SK-N-SH (cell line): ENCODE measurements around the gene RDX. TPM values are rescaled to one million over a fixed set of nuclear protein-coding genes. Genes with fewer than 3 reads are reported as not detected.

Source experiments
- CTCF ChIA-PET: fragments of 300-600, 350-600 bp; formaldehyde crosslinking; extraction: SDS; loops from one replicate; lab custom pipeline; 2021; lab: Yijun Ruan, JAX
- POLR2A ChIA-PET: fragments of 350-600 bp; sonication (Branson Sonifier 250); formaldehyde crosslinking; extraction: SDS; loops from one replicate; lab custom pipeline; 2020; ENCODE audit warnings: antibody characterized with exemption, inconsistent platforms; lab: Yijun Ruan, JAX
- DNase-seq: peaks from one replicate; pipeline ENCODE4 v3.0.0; 2012
- H2AFZ ChIP-seq: fragments of 200-600 bp; sonication (generic); 2 replicates; pipeline ENCODE4 v1.8.1; 2016; ENCODE audit warnings: antibody characterized with exemption, mild to moderate bottlenecking, low read depth
- H3F3A ChIP-seq: fragments of 200-600 bp; sonication (generic); replicated peaks from 2 replicates; pipeline ENCODE3; 2016; ENCODE audit warnings: antibody characterized with exemption, mild to moderate bottlenecking; ENCODE audit not compliant: insufficient read depth
- H3K27ac ChIP-seq, 2 experiments: fragments of 200-500 bp in 1 of 2; fragments of 200-600 bp in 1 of 2; sonication (Bioruptor generic) in 1 of 2; sonication (generic), shearing (Covaris generic) in 1 of 2; 2 replicates each; pipeline versions ENCODE4 v1.5.1 to v1.6.1; 2014 to 2016; ENCODE audit warnings: low read depth in 2 of 2, inconsistent platforms in 1 of 2, low read length in 1 of 2, mild to moderate bottlenecking in 1 of 2, mixed read lengths in 1 of 2
- H3K27me3 ChIP-seq: fragments of 200-600 bp; sonication (generic), shearing (Covaris generic); 2 replicates; pipeline ENCODE4 v1.6.1; 2016; ENCODE audit warnings: mixed run types; ENCODE audit not compliant: insufficient read depth
- H3K36me3 ChIP-seq, 2 experiments: fragments of 200-500 bp in 1 of 2; fragments of 200-600 bp in 1 of 2; sonication (Bioruptor generic) in 1 of 2; sonication (generic) in 1 of 2; replicated peaks in 1 of 2; 2 replicates each; pipeline versions ENCODE3 to v1.5.1; 2014 to 2016; ENCODE audit warnings: low read length in 1 of 2, mild to moderate bottlenecking in 1 of 2; ENCODE audit not compliant: insufficient read depth in 2 of 2, control insufficient read depth in 1 of 2
- H3K4me1 ChIP-seq, 2 experiments: fragments of 200-500 bp in 1 of 2; fragments of 200-600 bp in 1 of 2; sonication (Bioruptor generic) in 1 of 2; sonication (generic), shearing (Covaris generic) in 1 of 2; 2 replicates each; pipeline versions ENCODE4 v1.5.1 to v1.6.1; 2014 to 2016; ENCODE audit warnings: low read depth in 1 of 2, low read length in 1 of 2, mixed run types in 1 of 2; ENCODE audit not compliant: insufficient read depth in 2 of 2, control insufficient read depth in 1 of 2
- H3K4me2 ChIP-seq: fragments of 200-600 bp; sonication (generic), shearing (Covaris generic); 2 replicates; pipeline ENCODE4 v1.6.1; 2017; ENCODE audit warnings: mixed run types
- H3K4me3 ChIP-seq, 2 experiments: fragments of 200-500 bp in 1 of 2; fragments of 200-600 bp in 1 of 2; sonication (Bioruptor generic) in 1 of 2; sonication (generic), shearing (Covaris generic) in 1 of 2; 2 replicates each; pipeline versions ENCODE4 v1.5.1 to v1.8.1; 2014 to 2016; ENCODE audit warnings: low read depth in 2 of 2, inconsistent platforms in 1 of 2, low read length in 1 of 2, mild to moderate bottlenecking in 1 of 2, mixed read lengths in 1 of 2, moderate library complexity in 1 of 2
- H3K79me2 ChIP-seq: fragments of 200-600 bp; sonication (generic); 2 replicates; pipeline ENCODE4 v1.8.1; 2017; ENCODE audit warnings: mild to moderate bottlenecking; ENCODE audit not compliant: insufficient read depth
- H3K9ac ChIP-seq: fragments of 200-600 bp; sonication (generic); 2 replicates; pipeline ENCODE4 v1.6.1; 2017; ENCODE audit warnings: mixed run types
- H3K9me2 ChIP-seq: fragments of 200-600 bp; sonication (generic); 2 replicates; pipeline ENCODE4 v1.6.1; 2017; ENCODE audit warnings: mixed run types
- H3K9me3 ChIP-seq: fragments of 200-600 bp; sonication (generic); 2 replicates; pipeline ENCODE4 v1.6.1; 2017; ENCODE audit warnings: mixed run types, mild to moderate bottlenecking, moderate library complexity
- H4K20me1 ChIP-seq: fragments of 200-600 bp; sonication (generic); 2 replicates; pipeline ENCODE4 v1.6.1; 2017; ENCODE audit warnings: mild to moderate bottlenecking, mixed run types; ENCODE audit not compliant: insufficient read depth
- CHD2 ChIP-seq: fragments of 150-350 bp; IDR thresholded peaks from 2 replicates; pipeline ENCODE4 v1.6.1; 2018; ENCODE audit warnings: low read length; ENCODE audit not compliant: partially characterized antibody
- CTCF ChIP-seq: fragments of 200-600 bp; sonication (generic); IDR thresholded peaks from 2 replicates; pipeline ENCODE4 v1.6.1; 2017; ENCODE audit warnings: antibody characterized with exemption, mild to moderate bottlenecking, moderate library complexity
- EZH2phosphoT487 ChIP-seq: fragments of 200-600 bp; sonication (generic); IDR thresholded peaks from 2 replicates; pipeline ENCODE4 v1.6.1; 2017; ENCODE audit warnings: low read depth, mixed run types, mild to moderate bottlenecking, antibody characterized with exemption, moderate library complexity, borderline replicate concordance
- FOSL2 ChIP-seq: IDR thresholded peaks from 2 replicates; pipeline ENCODE4 v1.4.0; 2012; ENCODE audit warnings: low read depth, mild to moderate bottlenecking, moderate library complexity, borderline replicate concordance
- FOXM1 ChIP-seq: IDR thresholded peaks from 2 replicates; pipeline ENCODE4 v1.4.0; 2012; ENCODE audit warnings: low read depth, mild to moderate bottlenecking
- GABPA ChIP-seq: IDR thresholded peaks from 2 replicates; pipeline ENCODE4 v1.4.0; 2012; ENCODE audit warnings: low read depth, mild to moderate bottlenecking
- GATA2 ChIP-seq: sonication (generic); formaldehyde crosslinking; IDR thresholded peaks from 2 replicates; pipeline ENCODE4 v1.5.0; 2020; ENCODE audit warnings: mild to moderate bottlenecking, missing genetic modification reagents
- MEF2A ChIP-seq: IDR thresholded peaks from 2 replicates; pipeline ENCODE4 v1.4.0; 2012; ENCODE audit warnings: low read depth, borderline replicate concordance
- MXI1 ChIP-seq: IDR thresholded peaks from 2 replicates; pipeline ENCODE4 v1.6.1; 2012; ENCODE audit warnings: mild to moderate bottlenecking, low read depth, low read length, improper control_type of control experiment
- PBX3 ChIP-seq: IDR thresholded peaks from 2 replicates; pipeline ENCODE4; 2012
- RAD21 ChIP-seq: IDR thresholded peaks from 2 replicates; pipeline ENCODE4 v1.6.1; 2012; ENCODE audit warnings: mild to moderate bottlenecking, low read length
- RXRA ChIP-seq: IDR thresholded peaks from 2 replicates; pipeline ENCODE4 v1.4.0; 2012; ENCODE audit warnings: low read depth, mild to moderate bottlenecking, borderline replicate concordance
- TCF12 ChIP-seq: IDR thresholded peaks from 2 replicates; pipeline ENCODE4 v1.4.0; 2012
- USF2 ChIP-seq: fragments of 150-350 bp; IDR thresholded peaks from 2 replicates; pipeline ENCODE4 v1.6.1; 2017; ENCODE audit warnings: antibody characterized with exemption, low read length, low read depth, borderline replicate concordance
- YY1 ChIP-seq: IDR thresholded peaks from 2 replicates; pipeline ENCODE4 v1.4.0; 2012; ENCODE audit warnings: low read depth, mild to moderate bottlenecking
- ZBTB33 ChIP-seq: IDR thresholded peaks from 2 replicates; pipeline ENCODE4 v1.4.0; 2012; ENCODE audit warnings: low read depth, borderline replicate concordance
- WGBS: methylation state at CpG from one replicate; pipeline ENCODE4 v1.1.6; 2017; ENCODE audit warnings: low lambda C conversion rate; 5-methylcytosine and 5-hydroxymethylcytosine counted together
- polyA plus RNA-seq, 3 experiments: library from polyadenylated mRNA; depleted of rRNA; stranded (reverse); fragments of >200 nt; gene quantifications; 2 replicates each; pipeline ENCODE4 v1.2.3, GENCODE V29; 2012

Gene RDX
- polyA plus RNA-seq, 1 of the 3 experiments (the other 2 are of a cell fraction), result 29.4 TPM

GRCh38 chr11:110262072-110262403, 34.4 kb downstream of the RDX start (continued):
- TF ChIP-seq CTCF, result no peak
- TF ChIP-seq EZH2phosphoT487, result no peak
- no peak for TF ChIP-seq MXI1
- TF ChIP-seq, all 33 proteins: peak for 0

GRCh38 chr11:110261195-110262071, 35.0 kb downstream of the RDX start:
- no peak for DNase-seq
- Histone ChIP-seq H3K9me3 (no peaks in the 10 kb centered on the region), H3F3A (peaks cover 7% of the 10 kb centered on the region), H3K27me3 (no peaks in the 10 kb centered on the region), H3K79me2 (peaks cover 48% of the 10 kb centered on the region), H3K4me2 (no peak overlapping the region), H3K4me3 (no peak overlapping the region), H3K27ac (no peak overlapping the region), H3K4me1 (no peaks in the 10 kb centered on the region), H3K9ac (no peak overlapping the region), H4K20me1 (0 out of 2 replicates have a peak, but pooled peaks cover 1% of the 10 kb centered on the region), H3K36me3 (peaks cover 25 to 72% of the 10 kb centered on the region in 2 experiments), H2AFZ (no peak overlapping the region), H3K9me2 (no peaks in the 10 kb centered on the region)
- ChIA-PET CTCF (no interaction called here), POLR2A (no interaction called here)
- TF ChIP-seq CHD2 (no peak), PBX3 (no peak), TCF12 (no peak), FOXM1 (no peak), ZBTB33 (no peak), MEF2A (no peak), MXI1 (no peak), GABPA (no peak), USF2 (no peak), RAD21 (no peak), YY1 (no peak), CTCF (no peak), GATA2 (no peak), RXRA (no peak), FOSL2 (no peak)
- WGBS, result 91% methylated on average over 2 of the region's 2 CpGs
